ENCODE data around the gene CLDN5.

The CLDN5 gene

GRCh38 chr22:19501897-19502447, 22.2 kb downstream of the CLDN5 start:
- no peak for DNase-seq

DNA sequence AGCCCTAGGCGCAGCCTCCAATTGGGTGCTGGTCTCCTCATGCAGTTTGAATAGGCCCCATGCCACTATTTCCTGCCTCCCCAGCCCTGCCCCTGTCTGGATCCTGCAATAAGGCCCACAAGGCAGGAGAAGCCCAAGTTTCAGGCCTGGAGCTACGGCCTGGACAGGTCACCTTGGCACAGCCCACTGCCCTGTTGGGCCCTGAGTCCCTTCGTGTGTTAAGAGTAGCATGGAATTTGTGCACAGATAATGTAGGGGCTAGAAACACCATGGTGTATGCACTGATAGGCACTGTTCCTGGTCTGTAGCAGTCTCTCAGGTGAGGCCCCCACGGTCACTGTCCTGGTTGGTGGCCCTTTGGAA, 24.3 kb downstream of the CLDN5 start:
- no peak for DNase-seq

DNA sequence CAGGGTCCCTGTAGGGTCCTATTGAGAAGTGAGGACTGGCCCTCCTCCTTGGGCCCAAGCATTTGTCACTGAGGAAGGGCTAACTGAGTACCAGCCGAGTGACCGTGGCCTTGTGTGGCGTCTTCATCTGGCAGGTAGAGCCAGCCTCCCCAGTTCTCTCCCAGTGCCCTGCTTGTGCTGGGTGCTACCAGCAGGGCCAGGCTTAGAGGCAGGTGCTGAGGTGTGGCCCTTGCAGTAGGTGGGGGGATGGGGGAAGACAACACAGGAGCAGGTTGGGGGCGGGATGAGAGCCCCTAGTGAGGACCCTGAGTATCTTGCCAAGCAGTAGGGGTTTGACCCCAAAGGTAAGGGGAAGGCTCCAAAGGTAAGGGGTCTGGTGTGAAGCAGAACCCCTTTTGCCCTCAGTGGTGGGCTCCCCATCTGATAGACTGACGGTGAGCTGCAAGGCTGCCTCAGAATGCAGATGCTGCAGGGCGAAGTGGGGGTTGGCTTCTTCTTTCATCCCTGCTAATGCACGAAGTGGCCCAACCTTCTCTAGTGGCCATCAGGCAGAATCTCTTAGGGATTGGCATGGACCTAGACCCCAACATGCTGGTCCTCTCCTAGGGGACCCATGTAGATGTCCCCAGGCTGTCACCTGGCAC, 24.9 kb downstream of the CLDN5 start:
- no peak for DNase-seq

- DNase-seq = no peak
These were observed 25.4 kb downstream of the CLDN5 start for GRCh38 chr22:19498866-19499190.

DNA sequence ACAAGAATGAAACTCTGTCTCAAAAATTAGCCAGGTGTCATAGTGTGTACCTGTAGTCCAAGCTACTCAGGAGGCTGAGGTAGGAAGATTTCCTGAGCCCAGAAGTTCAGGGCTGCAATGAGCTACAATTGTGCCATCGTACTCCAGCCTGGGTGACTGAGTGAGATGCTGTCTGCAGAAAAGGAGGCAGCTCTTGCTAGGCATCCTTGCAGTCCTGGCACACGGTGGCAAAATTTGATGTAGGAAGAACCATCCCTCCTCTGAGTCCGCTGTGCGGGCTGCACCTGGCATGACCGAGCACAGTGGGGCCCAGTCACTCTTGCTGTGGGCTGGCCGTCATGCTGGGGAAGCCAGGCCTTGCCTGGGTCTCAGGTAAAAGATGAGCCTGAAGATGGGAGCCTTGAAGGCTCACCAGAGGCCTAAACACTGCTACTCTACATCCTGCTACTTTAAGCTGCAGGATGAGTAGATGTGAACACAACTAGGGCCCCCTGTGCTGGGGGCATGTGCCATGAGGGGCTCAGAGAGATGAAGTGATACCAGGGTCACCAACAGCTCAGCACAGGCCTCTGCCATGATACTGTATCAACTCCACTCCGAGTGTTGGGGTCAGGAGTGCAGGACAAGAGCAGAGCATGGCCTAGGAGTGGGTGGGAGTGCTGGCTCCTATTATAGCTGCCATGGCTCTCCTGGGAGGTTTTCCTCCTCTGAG, 25.9 kb downstream of the CLDN5 start:
- no peak for DNase-seq

DNA sequence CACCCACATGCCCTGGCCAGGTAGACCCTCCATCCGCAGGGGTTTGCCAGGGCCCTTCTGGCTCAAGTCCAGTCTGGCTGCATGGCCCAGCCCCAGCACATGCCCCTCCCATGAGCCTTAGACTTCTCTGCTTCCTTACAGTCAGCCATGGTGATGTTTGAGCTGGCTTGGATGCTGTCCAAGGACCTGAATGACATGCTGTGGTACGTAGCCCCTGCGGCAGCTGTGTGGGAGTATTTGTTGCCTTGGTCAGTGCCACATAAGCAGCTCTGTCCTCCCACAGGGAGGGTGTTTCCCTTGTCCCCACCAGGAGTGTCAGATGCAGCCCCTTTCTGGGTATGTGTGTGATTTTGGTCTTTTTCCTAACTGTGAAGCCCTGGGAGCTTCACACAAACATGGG, 27.0 kb downstream of the CLDN5 start:
- no peak for DNase-seq

GRCh38 chr22:19496324-19496630, 27.9 kb downstream of the CLDN5 start:
- no peak for DNase-seq

GRCh38 chr22:19495562-19496323, 28.5 kb downstream of the CLDN5 start:
- no peak for DNase-seq

DNA sequence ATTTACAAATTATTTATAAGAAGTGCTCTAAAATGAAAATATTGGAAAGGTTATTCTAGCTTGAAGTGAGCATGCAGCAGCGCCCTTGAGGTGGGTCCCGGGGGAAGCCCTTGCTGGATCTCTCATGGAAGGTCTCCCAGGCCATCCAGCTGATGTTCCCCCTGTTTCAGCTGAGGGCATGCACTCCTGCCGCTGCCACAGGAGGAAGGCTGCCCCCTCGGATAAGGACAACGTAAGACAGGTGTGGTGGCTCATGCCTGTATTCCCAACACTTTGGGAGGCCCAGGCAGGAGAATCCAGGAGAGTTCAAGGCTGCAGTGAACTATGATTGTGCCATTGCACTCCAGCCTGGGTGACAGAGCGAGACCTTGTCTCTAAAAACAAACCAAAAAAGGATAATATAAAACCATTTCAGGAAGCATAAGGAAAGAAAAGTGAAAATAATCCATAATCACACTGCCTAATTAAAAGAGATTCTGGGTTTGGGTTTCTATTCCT, 29.5 kb downstream of the CLDN5 start:
- no peak for DNase-seq

- no peak for DNase-seq
These were observed 30.1 kb downstream of the CLDN5 start for GRCh38 chr22:19494001-19494560.

DNA sequence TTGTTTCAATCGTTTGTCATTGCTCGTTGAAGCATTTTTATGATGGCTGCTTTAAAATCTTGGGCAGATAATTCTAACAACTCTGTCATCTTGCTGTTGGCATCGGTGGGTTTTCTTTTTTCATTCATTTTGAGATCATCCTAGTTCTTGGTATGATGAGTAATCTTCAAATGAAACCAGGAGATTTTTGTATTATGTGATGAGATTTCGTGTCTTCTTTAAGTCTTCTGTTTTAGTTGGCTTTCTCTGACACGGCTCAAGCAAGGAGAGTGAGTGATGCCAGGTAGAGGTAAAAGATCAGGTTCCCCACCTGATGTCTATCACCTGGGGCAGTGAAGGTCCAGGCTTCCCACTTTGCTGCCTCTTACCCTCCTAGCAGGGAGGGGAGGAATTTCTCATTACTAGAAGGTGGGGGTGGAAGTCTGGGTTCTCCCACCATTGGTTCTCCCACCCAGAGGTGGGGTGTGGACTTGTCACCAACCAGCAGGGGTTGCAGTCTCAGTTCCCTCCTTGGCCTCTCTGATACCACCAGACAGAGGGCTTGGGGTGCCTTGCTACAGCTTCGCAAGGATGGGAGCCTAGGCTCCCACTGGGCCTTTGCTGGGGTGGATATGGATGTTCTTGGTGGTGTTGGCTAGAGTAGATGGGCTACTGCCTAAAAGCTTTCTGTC, 31.6 kb downstream of the CLDN5 start:
- no peak for DNase-seq

GRCh38 chr22:19490628-19491230, 33.5 kb downstream of the CLDN5 start:
- DNase-seq = no peak

- DNase-seq = no peak
These were observed 35.0 kb downstream of the CLDN5 start for GRCh38 chr22:19488884-19489843.

- no peak for DNase-seq
These were observed 35.9 kb downstream of the CLDN5 start for GRCh38 chr22:19488285-19488684.

GRCh38 chr22:19483481-19484244, 40.5 kb downstream of the CLDN5 start:
- DNase-seq = peak; percentile 52

GRCh38 chr22:19482297-19482696, 41.9 kb downstream of the CLDN5 start:
- peak; percentile 39 for DNase-seq

GRCh38 chr22:19480789-19481188, 43.4 kb downstream of the CLDN5 start:
- DNase-seq = no peak

DNA sequence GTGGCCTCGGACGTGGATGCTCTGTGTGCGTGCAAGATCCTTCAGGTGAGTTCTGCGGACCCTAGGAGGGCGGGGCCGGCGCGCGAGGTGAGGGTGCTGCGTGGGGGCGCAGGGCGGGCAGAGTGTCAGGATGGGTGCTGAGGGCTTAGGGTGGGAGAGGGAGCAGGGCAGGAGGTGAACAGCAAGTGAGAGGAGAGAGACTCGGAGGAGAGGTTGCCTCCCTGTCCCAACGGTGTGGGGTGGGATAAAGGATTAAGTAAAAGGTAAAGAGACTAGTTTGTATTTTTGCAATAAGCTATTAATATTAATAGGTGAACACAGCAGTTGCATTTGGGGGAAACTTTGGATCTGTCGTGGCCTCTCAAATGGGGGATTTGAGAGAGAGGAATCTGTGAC, 44.0 kb downstream of the CLDN5 start:
- DNase-seq = no peak

- DNase-seq = peak; percentile 92
These were observed 44.6 kb downstream of the CLDN5 start, which contains the start of gene CDC45 for GRCh38 chr22:19479355-19480172. CDC45 (plus strand) TSS chr22:19479920; CDS start chr22:19479969, 49 bp downstream.
